ENCODE data around the gene MRPL45.
A peak's percentile ranks its signal among the peaks of the same experiment; 100 is the strongest.
"Not testable (repeated sequence)": the region's sequence is repeated elsewhere in the genome, so short reads cannot be mapped to it uniquely, and the experiment has no call there.

MRPL45 gene

DNA sequence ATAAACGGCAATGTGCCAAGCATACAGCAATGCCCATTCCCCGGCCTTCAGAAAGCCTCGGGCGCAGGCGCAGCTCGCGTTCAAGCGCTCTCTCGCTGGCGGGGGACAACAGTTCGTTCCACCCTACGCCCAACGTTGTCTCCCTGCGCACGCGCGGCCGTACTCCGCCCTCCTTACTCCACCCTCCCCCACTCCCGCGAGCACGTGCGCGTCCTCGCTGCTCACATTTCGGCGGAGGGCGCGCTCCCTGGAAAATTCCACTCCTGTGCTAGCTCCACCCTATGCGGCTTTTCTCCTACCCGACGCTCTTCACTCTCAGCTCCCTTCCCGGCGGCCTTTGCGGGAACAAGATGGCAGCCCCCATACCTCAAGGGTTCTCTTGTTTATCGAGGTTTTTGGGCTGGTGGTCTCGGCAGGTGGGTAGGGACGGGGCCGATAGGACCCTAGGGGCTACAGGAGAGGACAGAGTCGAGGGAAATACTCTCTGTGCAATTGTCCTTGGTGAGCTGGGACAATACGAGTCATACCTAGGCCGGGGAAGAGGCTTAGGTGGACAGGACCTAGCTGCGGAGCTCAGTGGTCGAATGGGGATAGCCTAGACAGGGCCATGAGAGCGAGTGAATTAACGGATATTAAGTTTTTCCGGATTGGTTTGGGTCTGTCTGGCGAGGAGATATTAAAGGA, at the start of gene MRPL45:
MRPL45 (plus strand) TSS at position 335 of the 684 bp plus-strand sequence; CDS start at position 351, 16 bp downstream.
- DNase-seq (ENCODE audit: low spot score): peak; percentile 93

DNA sequence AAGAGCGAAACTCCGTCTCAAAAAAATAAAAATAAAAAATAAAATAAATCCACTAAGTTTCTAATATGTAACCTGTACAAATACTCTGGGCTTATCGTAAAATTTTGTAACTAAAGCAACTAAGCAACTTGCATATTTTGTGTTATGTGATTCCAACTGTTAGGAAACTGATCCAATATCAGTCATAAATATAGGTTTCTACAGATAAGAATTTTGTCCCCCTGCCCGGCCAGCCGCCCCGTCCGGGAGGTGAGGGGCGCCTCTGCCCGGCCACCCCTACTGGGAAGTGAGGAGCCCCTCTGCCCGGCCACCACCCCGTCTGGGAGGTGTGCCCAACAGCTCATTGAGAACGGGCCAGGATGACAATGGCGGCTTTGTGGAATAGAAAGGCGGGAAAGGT, 43.8 kb upstream of the MRPL45 start:
- DNase-seq (ENCODE audit: low spot score): not testable (repeated sequence)

DNA sequence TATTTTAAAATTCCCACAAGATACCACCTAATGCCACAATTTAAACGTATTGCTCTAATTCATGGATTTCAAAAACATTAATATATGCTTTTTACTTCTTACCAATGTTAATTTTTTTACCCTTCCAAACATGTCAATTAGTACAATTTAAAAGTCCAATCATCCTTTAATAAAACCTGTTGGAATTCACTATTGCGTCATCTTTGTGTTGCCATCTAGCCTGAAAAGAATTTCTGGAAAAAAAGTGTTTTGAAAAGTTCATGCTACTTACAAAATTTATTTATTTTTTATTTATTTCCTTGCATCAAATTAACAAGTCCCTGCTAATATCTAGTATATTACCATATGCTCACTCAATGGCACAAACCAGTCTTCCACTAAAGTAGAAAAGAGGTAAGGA, 42.6 kb upstream of the MRPL45 start:
- not testable (repeated sequence) for DNase-seq (ENCODE audit: low spot score)

DNA sequence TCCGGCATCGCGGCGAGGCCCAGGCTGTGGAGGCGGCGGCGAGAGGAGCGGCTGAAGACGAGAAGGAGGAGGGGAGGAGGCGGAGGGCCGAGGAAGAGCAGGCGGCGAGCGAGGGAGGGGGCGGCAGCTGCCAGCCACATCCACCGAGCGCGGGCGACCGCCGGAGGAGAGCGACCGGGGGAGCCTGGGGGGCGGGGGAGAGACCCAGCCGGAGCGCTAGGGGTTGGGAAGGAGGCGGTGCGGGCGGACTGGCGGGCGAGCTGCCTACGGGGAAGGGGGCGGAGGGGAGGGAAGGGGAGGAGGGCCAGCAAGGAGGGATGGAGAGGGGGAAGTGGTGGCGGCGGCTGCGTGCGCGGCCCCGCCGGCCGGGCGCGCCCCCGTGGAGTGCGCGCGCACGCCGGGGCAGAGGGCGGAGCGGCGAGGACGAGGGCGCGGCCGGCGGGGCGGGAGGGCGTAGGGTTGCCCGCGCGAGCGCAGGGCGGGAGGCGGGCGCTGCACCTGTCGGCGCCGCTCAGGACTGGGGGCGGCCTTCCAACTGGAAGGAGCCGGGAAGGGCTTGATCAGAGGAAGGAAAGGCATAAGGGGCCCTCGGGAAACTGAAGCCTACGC, 39.9 kb upstream of the MRPL45 start:
- peak; percentile 84 for DNase-seq (ENCODE audit: low spot score)

DNA sequence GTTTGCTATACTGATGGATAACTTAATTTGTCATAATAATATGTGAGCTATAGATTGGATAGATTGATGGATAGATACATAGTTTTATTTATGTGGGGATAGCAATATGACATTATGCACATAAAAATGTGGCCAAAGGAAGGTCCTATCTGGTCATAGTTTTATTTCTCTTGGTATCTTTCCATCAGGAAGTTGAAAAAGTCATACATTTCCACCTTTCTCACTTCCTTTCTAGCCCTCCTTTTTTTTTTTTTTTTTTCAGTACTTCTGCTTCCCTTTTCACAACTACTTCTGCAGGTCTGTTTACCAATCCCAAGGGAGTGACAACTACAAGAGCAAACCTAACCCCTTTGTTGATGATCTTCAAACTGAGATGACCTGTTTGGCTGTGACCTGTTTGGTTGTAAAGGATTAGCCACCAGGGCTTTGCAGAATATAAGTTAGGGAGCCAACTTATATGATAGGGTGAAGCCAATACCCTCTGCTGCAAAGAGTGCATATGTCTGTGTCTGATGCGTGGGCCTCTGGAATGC, 30.9 kb upstream of the MRPL45 start:
- DNase-seq (ENCODE audit: low spot score): peak; percentile 0

DNA sequence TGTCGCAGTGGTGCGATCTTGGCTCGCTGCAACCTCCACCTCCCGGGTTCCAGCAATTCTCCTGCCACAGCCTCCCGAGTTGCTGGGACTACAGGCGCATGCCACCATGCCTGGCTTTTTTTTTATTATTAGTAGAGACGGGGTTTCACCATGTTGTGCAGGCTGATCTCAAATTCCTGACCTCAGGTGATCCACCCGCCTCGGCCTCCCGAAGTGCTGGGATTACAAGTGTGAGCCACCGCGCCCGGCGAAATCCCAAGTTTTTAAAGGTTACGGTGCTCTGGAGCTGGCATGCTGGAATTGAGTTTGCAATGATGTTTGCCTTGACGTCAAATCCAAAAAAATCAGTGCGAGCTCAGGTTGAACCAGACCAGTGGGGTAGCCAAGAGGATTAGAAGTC, 30.4 kb upstream of the MRPL45 start:
- not testable (repeated sequence) for DNase-seq (ENCODE audit: low spot score)

DNA sequence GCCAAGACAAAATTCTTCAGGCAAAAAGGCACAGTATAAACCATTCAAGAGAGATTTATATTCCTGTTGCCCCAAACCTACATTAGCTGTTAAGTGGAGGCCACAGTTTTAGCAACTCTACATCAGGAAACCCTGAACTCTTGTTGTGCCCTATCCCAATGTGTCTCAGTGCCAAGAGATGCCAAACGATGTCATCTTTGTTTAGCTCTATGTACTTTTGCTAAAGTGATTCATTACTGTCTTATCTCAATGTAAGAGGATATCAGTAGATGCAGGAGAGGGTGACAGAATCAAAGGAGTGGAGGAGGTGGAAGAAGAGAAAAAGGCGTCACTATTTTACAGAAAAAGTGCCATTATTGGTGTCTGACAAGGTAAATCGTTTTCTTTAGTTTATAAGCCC, 28.8 kb upstream of the MRPL45 start:
- not testable (repeated sequence) for DNase-seq (ENCODE audit: low spot score)

DNA sequence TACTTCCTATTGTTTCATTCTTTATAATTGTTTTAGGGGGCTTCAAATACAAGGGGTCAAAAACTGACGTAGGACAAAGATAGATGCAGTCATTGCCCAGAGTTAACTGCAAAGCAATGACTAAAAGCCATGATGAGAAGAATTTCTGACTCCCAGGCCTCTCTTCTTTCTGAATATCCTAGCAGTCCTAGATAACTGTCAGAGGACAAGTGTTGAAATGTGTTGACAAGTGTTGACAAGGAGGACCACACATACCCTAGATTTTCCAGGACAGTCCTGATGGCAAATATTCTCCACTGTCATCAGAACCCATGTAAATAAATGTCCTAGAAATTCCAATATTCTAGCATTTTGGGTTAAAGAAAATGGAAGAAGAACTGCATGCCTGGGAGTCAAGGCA, 27.9 kb upstream of the MRPL45 start:
- DNase-seq (ENCODE audit: low spot score): not testable (repeated sequence)

DNA sequence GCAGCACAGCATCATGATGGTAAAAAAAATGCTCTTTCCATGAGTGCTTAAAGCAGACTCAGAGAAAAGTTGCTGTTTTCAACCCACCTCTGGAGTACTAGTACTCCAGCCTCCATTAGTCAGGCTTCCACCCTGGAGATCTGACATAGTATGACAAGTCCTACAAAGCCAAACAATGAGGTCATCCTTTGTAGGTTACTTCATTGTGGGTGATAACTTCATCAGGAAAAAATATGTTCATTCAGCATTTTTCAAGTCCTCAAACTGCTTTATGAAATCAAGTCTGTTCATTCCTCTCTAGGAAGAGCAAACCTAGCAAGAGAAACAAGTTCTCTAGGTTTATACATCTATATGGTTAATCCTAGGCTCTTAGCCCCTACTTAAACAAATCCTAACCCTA, 27.4 kb upstream of the MRPL45 start:
- not testable (repeated sequence) for DNase-seq (ENCODE audit: low spot score)

DNA sequence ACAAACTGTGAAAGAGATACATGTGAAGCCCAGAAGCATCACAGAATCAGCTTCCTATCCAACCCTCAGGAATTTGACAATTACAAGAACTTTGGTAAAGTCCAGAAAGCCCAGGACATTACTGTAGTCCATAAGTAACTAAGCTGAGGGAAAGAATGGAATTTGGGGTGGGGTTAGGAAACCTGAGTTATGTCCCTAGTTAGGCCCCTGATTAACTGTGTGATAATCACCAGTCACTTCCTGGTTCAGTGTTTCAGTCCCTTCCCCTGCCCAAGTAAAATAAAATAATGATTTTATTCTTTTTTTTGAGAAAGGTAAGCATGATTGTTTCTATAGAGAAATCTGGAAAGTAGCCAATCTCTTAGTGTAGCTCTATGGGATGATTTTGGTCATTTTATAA, 11.0 kb upstream of the MRPL45 start:
- not testable (repeated sequence) for DNase-seq (ENCODE audit: low spot score)

DNA sequence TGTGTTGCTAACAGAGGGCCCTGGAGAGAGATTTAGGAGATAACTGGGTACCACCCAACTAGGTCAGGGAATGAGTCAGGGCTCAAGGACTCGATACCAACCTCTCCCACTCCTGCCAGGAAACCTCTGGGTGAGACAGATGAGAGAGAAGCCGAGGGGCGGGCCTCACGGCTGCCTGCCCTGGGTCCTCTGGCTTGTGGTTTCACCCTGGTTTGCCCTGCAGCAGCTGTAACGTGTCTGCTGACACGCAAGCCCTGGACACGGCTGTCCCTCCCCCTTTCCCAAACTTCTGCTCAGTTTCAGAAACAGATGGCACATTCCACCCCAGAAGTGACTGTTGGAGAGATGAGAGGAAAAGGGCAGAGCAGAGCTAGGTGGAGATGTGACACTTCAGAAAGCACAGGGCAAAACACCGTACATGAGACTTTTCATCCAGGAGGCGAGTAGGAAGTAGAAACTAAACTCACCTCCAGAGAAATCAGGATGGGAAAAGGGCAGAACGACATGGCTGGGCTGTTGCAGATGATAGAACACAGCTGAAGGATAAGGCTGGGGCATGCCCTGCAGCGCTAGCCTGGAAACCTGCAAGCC, 10.4 kb upstream of the MRPL45 start:
- not testable (repeated sequence) for DNase-seq (ENCODE audit: low spot score)

DNA sequence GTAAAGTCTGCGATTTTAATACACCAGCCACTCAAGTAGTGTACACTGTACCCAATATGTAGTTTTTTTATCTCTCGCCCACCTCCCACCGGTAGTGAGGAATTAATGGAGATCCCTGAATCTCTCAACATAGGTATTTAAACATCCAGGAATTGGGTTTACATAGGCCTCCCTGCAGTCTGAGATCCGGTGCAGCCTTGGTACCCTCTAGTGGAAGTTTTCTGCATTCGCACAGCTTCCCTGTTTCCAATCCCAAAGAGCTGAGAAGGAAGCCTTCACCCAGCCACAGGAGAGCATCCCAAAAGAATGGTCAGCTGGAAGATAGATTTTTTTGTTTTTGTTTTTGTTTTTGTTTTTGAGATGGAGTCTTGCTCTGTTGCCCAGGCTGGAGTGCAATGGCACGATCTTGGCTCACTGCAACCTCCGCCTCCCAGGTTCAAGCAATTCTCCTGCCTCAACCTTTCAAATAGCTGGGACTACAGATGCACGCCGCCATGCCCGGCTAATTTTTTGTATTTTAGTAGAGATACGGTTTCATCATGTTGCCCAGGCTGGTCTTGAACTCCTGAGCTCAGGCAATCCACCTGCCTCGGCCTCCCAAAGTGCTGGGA, 8.6 kb upstream of the MRPL45 start:
- not testable (repeated sequence) for DNase-seq (ENCODE audit: low spot score)

DNA sequence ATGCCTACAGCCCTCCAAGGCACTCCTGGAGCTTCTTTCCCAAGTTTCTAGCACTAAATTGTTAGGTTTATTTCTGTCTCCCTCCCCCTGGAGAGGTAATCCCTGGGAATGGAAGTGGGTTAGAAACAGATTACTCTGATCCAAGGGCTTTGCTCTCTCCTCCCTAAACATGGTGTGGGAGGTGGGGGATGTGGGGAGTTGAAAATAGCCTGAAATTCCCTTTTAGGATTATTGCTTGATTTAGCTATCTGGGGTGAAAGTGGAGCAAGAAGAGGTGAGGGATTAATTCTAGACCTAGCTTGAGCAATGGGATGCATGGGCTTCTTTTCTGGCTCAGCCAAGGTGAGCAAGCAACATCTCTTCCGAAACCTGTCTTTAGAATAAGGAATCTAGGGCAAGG, 7.2 kb upstream of the MRPL45 start:
- not testable (repeated sequence) for DNase-seq (ENCODE audit: low spot score)

DNA sequence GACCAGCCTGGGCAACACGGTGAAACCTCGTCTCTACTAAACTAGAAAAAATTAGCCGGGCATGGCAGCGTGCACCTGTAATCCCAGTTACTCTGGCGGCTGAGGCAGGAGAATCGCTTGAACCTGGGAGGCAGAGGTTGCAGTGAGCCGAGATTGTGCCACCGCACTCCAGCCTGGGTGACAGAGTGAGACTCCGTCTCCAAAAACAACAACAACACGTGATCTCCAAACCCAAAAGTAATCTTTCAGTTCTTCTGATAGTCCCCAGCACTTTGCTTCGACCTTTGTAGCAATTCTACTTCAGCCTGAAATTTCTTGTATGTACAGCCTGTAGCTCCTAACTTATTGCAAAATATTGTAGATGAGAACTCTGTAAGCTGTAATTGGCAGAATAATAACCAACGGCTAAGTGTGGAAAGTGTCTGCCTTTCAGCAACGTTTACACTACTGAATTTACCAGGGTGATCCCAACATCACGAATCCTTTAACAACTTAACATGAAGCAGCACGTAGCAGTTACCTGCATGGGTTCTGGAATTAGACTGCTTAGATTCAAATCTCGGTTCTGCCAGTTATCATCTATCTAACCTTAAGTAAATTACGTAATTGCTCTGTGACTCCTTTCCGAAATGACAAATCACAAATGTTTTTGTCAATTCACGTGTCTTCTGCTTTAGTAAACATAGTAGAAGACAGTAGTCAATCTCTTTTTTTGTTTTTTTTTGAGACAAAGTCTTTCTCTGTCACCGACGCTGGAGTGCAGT, 1.2 kb upstream of the MRPL45 start:
- DNase-seq (ENCODE audit: low spot score): not testable (repeated sequence)

DNA sequence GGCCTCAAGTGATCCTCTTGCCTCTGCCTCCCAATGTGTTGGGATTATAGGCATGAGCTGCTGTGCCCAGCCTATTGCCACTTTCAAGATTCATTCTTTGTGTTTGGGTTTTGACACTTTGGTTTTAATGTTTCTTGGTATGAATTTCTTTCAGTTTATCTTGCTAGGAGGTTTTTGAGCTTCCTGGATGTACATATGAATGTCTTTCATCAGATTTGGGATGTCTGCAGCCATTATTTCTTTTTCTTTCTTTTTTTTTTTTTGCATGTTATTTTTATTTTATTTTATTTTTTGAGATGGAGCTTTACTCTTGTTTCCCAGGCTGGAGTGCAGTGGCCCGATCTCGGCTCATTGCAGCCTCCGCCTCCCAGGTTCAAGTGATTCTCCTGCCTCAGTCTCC, 18.5 kb downstream of the MRPL45 start:
- DNase-seq (ENCODE audit: low spot score): no peak

DNA sequence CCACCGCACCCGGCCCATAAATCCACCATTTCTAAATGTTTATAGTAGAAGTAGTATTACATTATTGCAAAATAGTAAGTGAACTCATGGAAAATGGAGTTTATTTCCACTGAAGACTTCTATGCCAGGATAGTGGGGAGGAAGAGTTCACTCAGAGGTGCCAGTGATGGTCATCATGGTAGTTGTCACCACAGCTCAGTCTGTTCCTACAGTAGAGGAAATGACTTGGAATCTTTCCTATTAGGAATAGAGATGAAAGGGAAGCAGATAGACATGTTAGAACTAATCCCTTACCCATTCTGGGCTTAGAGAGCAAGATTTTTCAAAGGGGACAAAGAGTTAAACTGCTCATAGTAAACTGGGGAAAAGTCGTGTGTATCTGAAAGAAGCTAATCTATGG, 20.1 kb downstream of the MRPL45 start:
- no peak for DNase-seq (ENCODE audit: low spot score)

DNA sequence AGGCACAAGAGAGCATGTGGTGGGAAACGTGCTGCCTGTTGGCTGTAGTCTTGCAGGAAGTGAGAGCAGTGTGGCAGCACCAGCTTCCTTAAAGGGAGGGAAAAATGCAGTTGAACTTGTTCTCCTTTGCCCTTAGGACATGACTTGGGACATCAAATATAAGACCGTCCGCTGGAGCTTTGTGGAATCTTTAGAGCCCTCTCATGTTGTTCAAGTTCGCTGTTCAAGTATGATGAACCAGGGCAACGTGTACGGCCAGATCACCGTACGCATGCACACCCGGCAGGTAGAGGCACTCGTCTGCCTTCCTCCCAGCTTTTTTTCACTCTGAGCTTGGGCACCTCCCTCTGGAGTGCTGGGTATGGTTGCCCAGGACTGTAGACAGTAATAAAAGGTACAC, 23.5 kb downstream of the MRPL45 start:
- DNase-seq (ENCODE audit: low spot score): no peak

DNA sequence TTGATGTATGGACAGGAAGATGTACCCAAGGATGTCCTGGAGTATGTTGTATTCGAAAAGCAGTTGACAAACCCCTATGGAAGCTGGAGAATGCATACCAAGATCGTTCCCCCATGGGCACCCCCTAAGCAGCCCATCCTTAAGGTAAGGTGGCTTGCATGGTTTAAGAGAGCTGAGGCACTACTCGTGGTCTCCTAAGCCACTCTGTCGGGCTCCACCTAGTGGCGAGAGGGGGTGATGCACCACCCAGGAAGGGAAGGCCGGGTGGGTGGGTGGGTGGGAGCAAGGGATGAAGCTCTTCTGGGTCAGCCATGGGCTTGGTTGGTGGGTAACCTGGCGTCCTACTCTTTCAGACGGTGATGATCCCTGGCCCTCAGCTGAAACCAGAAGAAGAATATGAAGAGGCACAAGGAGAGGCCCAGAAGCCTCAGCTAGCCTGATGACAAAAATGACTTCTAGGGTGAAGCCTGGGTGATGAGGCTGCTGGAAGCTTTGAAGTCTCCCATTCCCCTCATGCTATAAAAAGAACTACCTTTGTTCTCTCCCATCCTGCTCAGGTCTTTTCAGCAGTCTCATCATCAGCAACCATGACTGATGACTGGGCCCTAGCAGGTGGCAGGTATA, 25.3 kb downstream of the MRPL45 start:
- DNase-seq (ENCODE audit: low spot score): peak; percentile 80

DNA sequence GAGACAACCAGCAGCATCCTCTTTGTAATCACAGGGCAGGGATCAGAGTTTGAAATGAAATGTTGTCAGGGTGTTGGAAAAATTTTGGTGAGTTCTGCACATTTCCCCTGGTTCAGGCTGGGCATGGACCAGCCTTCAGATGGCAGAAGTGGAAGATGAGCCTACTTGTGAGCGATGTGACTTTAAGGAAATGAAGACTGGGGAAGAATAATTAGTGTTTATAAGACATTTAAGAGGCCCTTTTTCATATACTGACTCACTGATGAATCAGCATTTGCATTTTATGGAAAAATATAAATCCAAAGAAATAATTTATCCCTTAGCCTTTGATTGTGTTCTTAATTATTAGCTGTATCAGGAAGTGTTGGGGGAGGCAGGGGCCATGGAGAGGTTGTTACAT, 25.9 kb downstream of the MRPL45 start:
- DNase-seq (ENCODE audit: low spot score): no peak

DNA sequence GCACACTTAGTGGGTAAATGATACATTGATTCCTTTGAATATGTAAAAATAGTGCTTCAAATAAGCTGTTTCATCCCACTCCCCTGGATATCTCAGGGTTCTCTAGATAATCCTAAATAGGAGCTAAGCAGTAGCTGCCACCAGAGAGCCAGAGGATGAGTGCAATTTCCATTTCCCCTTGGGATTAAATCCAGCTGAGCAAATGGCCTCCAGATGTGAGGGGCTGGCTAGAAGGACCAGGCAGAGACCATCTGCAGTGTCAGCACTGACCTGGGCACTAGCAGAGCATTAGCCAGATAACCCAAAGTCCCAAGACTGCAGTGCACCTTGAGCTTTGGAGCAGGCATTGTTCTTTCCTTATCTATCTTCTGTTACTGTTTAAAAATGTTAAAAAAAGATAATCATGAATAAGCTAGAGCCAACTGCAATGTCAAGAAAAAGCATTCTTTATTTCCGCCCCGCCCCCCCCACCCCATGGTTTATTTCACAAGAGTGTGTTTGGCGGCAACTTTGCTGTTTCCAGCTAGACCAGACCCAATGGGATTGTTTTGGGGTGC, 27.3 kb downstream of the MRPL45 start:
- no peak for DNase-seq (ENCODE audit: low spot score)

DNA sequence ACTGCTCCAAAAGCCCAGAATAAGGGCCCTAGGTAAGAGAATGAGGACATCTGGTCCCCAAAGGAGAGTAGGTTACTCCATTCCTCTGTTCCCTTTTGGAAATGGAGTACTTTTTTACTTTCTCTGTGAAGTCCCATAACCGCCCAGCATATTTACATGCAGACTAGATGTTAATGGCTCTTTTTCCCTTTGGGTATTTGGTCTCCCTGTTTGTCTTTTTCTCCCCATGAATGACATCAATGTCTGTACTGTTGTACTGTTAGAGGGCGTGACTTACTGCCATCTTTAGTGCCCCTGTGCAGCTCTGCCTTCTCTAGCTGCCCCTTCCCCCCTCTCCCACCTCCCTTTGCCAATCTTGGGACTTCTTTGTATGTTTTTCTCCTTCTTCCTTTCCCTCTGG, 27.8 kb downstream of the MRPL45 start:
- no peak for DNase-seq (ENCODE audit: low spot score)
